Measurements from ENCODE around the gene EPGN. TPM values are rescaled to one million over a fixed set of nuclear protein-coding genes. Genes with fewer than 3 reads are reported as not detected.

The EPGN gene
- total and polyA plus RNA-seq, 2 of the 8 experiments (the other 6 are each of a cell fraction or from before 2014, with no cell fraction given) = not detected

DNA sequence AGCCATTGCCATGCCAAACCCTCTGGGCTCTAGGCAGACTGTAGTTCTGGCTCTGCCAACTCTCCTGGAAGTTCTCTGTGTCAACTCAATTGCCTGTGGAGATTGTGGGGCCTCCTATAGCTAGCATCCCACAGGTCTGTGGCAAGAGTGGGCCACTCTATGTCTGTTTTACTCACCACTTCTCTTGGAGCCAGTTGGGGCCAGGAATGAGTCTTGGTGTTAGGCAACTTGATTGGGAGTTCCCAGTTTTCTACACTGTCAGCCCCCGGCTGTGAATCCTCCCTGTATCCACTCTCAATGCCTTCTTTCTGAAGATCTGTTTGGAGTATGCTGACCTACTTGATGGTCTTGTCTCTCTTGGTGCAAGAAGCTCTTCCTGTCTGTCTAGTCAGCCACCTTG, 48.2 kb upstream of the EPGN start:
- Histone ChIP-seq H3K23ac (ENCODE audit: insufficient read length) (no peak overlapping the region), H4K91ac (replicated peaks; ENCODE audit: insufficient read length, low read length) (no peak overlapping the region), H3K79me1 (ENCODE audit: low read depth, low read length) (no peaks in the 10 kb centered on the region), H3K27ac (ENCODE audit: low read depth, low read length) (no peak overlapping the region), H3K27me3 (replicated peaks in 1 of 4; ENCODE audit: control insufficient read depth in 3 of 4, extremely low read depth in 1 of 4, insufficient read depth in 3 of 4, low read length in 3 of 4) (no peaks in the 10 kb centered on the region), H3K4me2 (ENCODE audit: insufficient read depth in 1 of 2, low read depth in 2 of 2, low read length in 2 of 2) (no peak overlapping the region), H3K36me3 (ENCODE audit: control insufficient read depth in 2 of 4, insufficient read depth in 4 of 4, low read length in 3 of 4) (no peaks in the 10 kb centered on the region), H3K9me3 (ENCODE audit: insufficient read depth in 2 of 2, low read depth in 1 of 2, low read length in 1 of 2) (no peaks in the 10 kb centered on the region), H2BK15ac (ENCODE audit: low read length) (no peak overlapping the region), H2BK5ac (ENCODE audit: low read depth, low read length) (no peak overlapping the region), H3K56ac (replicated peaks; ENCODE audit: insufficient read length, low read depth, low read length) (no peak overlapping the region), H2AFZ (ENCODE audit: low read length) (no peak overlapping the region), H4K8ac (ENCODE audit: extremely low read depth, insufficient read depth, low read length) (no peak overlapping the region), H3K9ac (replicated peaks in 1 of 4; ENCODE audit: extremely low read depth in 1 of 4, low read depth in 3 of 4, low read length in 3 of 4) (no peak overlapping the region), H2BK20ac (ENCODE audit: low read length) (no peak overlapping the region), H4K20me1 (replicated peaks in 1 of 2; ENCODE audit: control insufficient read depth in 1 of 2, insufficient read depth in 2 of 2, low read length in 2 of 2) (peaks cover 0 to 1% of the 10 kb centered on the region in 2 experiments), H3K18ac (ENCODE audit: extremely low read depth, low read length) (no peak overlapping the region), H4K5ac (ENCODE audit: insufficient read length, low read depth, low read length) (no peak overlapping the region), H2AK5ac (ENCODE audit: low read depth, low read length) (no peak overlapping the region), H3K23me2 (ENCODE audit: low read depth, low read length) (no peaks in the 10 kb centered on the region), H2BK12ac (ENCODE audit: low read depth, low read length) (no peak overlapping the region), H3K79me2 (ENCODE audit: control insufficient read depth in 1 of 2, insufficient read depth in 2 of 2, low read length in 2 of 2) (no peaks in the 10 kb centered on the region), H3K4me3 (ENCODE audit: extremely low read depth in 1 of 4, insufficient read depth in 2 of 4, low read depth in 3 of 4, low read length in 4 of 4) (no peak overlapping the region), H3K14ac (ENCODE audit: insufficient read length) (no peak overlapping the region), H3K4me1 (replicated peaks in 1 of 4; ENCODE audit: control insufficient read depth in 3 of 4, insufficient read depth in 4 of 4, low read length in 3 of 4) (no peaks in the 10 kb centered on the region), H2BK120ac (replicated peaks; ENCODE audit: low read depth, low read length) (no peak overlapping the region), H3K4ac (replicated peaks; ENCODE audit: insufficient read length, low read depth, low read length) (no peak overlapping the region)
- ChIA-PET POLR2A (ENCODE audit: partially characterized antibody) (no interaction called here), CTCF (ENCODE audit: partially characterized antibody) (interaction anchor here (0.7 to 1.1 kb wide), 2 partner anchors 32 to 60 kb away, joined by 3 read pairs; no protein-coding TSS in a partner anchor)
- FAIRE-seq (no peak), DNase-seq (ENCODE audit: low read depth in 1 of 2, low spot score in 2 of 2) (no peak)
- 92% methylated on average over 1 of the region's 1 CpG; no CpG with 5 or more reads in 1 of the 2 experiments for WGBS, 2 experiments (ENCODE audit: extremely low coverage in 1 of 2, insufficient coverage in 1 of 2, insufficient read length in 1 of 2, insufficient replicate concordance in 2 of 2, low coverage in 1 of 2, low lambda C conversion rate in 2 of 2, missing lambda C conversion rate in 1 of 2)
- TF ChIP-seq MAX (IDR thresholded peaks at IDR 0.05) = no peak
- TF ChIP-seq POLR2AphosphoS5 (IDR thresholded peaks at IDR 0.05; ENCODE audit: low read depth, low read length) = no peak
- no peak for TF ChIP-seq BACH1 (IDR thresholded peaks at IDR 0.05; ENCODE audit: low read length)
- no peak for TF ChIP-seq JUND (IDR thresholded peaks at IDR 0.05; ENCODE audit: low read length)
- TF ChIP-seq CHD2 (IDR thresholded peaks at IDR 0.05; ENCODE audit: low read length) = no peak
- no peak for TF ChIP-seq SIX5 (IDR thresholded peaks at IDR 0.05; ENCODE audit: low read depth, low read length)
- TF ChIP-seq, protein P1, sequence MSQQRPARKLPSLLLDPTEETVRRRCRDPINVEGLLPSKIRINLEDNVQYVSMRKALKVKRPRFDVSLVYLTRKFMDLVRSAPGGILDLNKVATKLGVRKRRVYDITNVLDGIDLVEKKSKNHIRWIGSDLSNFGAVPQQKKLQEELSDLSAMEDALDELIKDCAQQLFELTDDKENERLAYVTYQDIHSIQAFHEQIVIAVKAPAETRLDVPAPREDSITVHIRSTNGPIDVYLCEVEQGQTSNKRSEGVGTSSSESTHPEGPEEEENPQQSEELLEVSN (IDR thresholded peaks at IDR 0.05) = no peak
- no peak for TF ChIP-seq SP2 (IDR thresholded peaks at IDR 0.05; ENCODE audit: low read length)
- TF ChIP-seq, protein P2, sequence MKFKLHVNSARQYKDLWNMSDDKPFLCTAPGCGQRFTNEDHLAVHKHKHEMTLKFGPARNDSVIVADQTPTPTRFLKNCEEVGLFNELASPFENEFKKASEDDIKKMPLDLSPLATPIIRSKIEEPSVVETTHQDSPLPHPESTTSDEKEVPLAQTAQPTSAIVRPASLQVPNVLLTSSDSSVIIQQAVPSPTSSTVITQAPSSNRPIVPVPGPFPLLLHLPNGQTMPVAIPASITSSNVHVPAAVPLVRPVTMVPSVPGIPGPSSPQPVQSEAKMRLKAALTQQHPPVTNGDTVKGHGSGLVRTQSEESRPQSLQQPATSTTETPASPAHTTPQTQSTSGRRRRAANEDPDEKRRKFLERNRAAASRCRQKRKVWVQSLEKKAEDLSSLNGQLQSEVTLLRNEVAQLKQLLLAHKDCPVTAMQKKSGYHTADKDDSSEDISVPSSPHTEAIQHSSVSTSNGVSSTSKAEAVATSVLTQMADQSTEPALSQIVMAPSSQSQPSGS (IDR thresholded peaks at IDR 0.05; ENCODE audit: low read length) = no peak
- no peak for TF ChIP-seq MAFK (IDR thresholded peaks at IDR 0.05; ENCODE audit: low read depth, low read length)
- TF ChIP-seq NRF1 (IDR thresholded peaks at IDR 0.05; ENCODE audit: low read depth, low read length) = no peak
- no peak for TF ChIP-seq RAD21 (IDR thresholded peaks at IDR 0.05 in 1 of 2, conservative IDR thresholded peaks at IDR 0.05 in 1 of 2; ENCODE audit: low read depth in 2 of 2, low read length in 2 of 2)
- TF ChIP-seq KDM4A (IDR thresholded peaks at IDR 0.05; ENCODE audit: low read depth, low read length, severe bottlenecking) = no peak

All from H1 (cell line).